ENCODE measurements around the gene BAHD1.

BAHD1 gene

GRCh38 chr15:40469776-40470390 is 29.1 kb downstream of the BAHD1 start:
- no peak for DNase-seq

GRCh38 chr15:40470423-40471104 is 29.8 kb downstream of the BAHD1 start, which contains the start of gene CHST14:
Gene CHST14, plus strand, starts transcription at chr15:40470984. Its CDS starts 230 bp downstream, at chr15:40471214.
- peak; percentile 68 for DNase-seq

- no peak for DNase-seq
Measured at GRCh38 chr15:40471105-40471807, 30.5 kb downstream of the BAHD1 start.

- peak; percentile 12 for DNase-seq
Measured at GRCh38 chr15:40471808-40472150, 31.0 kb downstream of the BAHD1 start.

GRCh38 chr15:40472171-40472727 is 31.5 kb downstream of the BAHD1 start:
- DNase-seq: no peak

GRCh38 chr15:40474581-40474980 is 33.8 kb downstream of the BAHD1 start:
- DNase-seq: no peak

GRCh38 chr15:40477642-40478327 is 37.0 kb downstream of the BAHD1 start:
- no peak for DNase-seq

- DNase-seq: no peak
Measured at GRCh38 chr15:40479024-40479423, 38.3 kb downstream of the BAHD1 start.

GRCh38 chr15:40481341-40482074 is 40.8 kb downstream of the BAHD1 start:
- no peak for DNase-seq

- no peak for DNase-seq
Measured at GRCh38 chr15:40483919-40484318, 43.2 kb downstream of the BAHD1 start.

GRCh38 chr15:40486066-40486770 is 45.5 kb downstream of the BAHD1 start:
- no peak for DNase-seq

- DNase-seq: no peak
Measured at GRCh38 chr15:40487816-40488682, 47.3 kb downstream of the BAHD1 start.

GRCh38 chr15:40489274-40490175 is 48.8 kb downstream of the BAHD1 start:
- no peak for DNase-seq

GRCh38 chr15:40493089-40493840 is 52.5 kb downstream of the BAHD1 start:
- peak; percentile 54 for DNase-seq

GRCh38 chr15:40495516-40495915 is 54.8 kb downstream of the BAHD1 start:
- no peak for DNase-seq

- DNase-seq: no peak
Measured at GRCh38 chr15:40498418-40498817, 57.7 kb downstream of the BAHD1 start.

GRCh38 chr15:40498891-40499290 is 58.1 kb downstream of the BAHD1 start:
- DNase-seq: no peak

GRCh38 chr15:40499931-40500330 is 59.2 kb downstream of the BAHD1 start:
- no peak for DNase-seq
